ENCODE data around the gene MYBPH. TPM values are rescaled to one million over a fixed set of nuclear protein-coding genes. Genes with fewer than 3 reads are reported as not detected.

Gene MYBPH
- polyA plus RNA-seq, 1 donor = 278 TPM

DNA sequence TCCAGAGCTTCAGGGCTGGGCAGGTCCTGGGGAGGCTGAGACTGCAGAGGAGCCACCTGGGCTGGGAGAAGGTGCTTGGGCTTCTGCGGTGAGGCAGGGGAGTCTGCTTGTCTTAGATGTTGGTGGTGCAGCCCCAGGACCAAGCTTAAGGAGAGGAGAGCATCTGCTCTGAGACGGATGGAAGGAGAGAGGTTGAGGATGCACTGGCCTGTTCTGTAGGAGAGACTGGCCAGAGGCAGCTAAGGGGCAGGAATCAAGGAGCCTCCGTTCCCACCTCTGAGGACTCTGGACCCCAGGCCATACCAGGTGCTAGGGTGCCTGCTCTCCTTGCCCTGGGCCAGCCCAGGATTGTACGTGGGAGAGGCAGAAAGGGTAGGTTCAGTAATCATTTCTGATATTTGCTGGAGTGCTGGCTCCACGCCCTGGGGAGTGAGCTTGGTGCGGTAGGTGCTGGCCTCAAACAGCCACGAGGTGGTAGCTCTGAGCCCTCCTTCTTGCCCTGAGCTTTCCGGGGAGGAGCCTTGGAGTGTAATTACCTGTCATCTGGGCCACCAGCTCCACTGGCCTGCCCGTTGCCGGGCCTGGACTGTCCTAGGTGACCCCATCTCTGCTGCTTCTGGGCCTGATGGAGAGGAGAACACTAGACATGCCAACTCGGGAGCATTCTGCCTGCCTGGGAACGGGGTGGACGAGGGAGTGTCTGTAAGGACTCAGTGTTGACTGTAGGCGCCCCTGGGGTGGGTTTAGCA is 9.3 kb downstream of the MYBPH start:
- DNase-seq (ENCODE audit: low read depth) = no peak

DNA sequence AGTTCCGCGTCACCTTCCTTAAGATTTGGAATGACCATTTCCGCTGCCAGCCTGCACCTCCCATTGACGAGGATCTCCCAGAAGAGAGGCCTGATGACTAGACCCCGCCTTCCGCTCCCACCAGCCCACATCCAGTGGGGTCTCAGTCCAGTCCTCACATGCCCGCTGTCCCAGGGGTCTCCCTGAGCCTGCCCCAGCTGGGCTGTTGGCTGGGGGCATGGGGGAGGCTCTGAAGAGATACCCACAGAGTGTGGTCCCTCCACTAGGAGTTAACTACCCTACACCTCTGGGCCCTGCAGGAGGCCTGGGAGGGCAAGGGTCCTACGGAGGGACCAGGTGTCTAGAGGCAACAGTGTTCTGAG is 9.8 kb downstream of the MYBPH start:
- no peak for DNase-seq (ENCODE audit: low read depth)

DNA sequence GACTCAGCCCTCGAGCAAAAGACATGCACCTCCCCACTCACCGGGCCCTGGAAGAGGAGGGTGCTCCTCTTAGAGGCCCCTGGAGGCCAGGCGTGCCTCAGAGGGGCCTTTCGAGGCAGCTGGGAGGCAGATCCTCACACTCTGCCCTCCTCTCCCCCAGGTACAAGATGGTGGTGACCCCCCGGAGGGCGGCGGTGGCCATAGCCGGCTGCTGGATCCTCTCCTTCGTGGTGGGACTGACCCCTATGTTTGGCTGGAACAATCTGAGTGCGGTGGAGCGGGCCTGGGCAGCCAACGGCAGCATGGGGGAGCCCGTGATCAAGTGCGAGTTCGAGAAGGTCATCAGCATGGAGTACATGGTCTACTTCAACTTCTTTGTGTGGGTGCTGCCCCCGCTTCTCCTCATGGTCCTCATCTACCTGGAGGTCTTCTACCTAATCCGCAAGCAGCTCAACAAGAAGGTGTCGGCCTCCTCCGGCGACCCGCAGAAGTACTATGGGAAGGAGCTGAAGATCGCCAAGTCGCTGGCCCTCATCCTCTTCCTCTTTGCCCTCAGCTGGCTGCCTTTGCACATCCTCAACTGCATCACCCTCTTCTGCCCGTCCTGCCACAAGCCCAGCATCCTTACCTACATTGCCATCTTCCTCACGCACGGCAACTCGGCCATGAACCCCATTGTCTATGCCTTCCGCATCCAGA is 10.4 kb downstream of the MYBPH start:
- no peak for DNase-seq (ENCODE audit: low read depth)

DNA sequence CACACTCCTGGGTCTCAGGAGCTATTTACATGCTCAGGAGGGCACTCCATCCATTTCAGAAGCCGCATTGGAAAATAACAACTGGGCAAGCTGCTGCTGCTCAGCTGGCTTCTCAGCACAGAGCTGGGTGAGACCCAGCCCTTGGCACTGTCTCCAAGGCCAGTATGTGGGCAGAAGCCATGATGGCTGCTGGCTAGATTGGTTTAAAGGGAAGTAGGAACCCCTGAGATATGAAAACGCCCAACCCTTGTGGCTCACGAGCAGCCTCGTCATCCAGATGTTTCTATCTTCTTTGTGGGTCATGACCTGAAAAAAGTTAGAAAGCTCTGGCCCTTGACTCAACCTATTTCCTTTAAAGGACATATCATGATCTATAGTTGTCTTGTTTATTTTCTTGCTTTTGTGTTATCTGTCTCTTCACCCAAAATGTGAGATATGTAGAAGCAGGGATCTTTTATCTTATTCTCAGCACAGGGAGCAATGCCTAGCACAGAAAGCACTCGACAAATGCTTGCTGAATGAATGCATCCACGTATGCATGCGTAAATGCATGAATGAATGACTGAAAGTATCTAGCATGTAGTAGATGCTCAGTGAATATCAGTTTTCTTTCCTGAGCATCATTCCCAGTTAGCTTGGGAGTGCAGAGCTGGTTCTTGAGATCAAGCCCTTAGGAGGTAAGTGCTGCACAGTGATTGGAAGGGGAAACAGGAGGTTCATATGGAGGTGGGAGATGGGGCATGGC is 11.6 kb downstream of the MYBPH start:
- DNase-seq (ENCODE audit: low read depth) = no peak

DNA sequence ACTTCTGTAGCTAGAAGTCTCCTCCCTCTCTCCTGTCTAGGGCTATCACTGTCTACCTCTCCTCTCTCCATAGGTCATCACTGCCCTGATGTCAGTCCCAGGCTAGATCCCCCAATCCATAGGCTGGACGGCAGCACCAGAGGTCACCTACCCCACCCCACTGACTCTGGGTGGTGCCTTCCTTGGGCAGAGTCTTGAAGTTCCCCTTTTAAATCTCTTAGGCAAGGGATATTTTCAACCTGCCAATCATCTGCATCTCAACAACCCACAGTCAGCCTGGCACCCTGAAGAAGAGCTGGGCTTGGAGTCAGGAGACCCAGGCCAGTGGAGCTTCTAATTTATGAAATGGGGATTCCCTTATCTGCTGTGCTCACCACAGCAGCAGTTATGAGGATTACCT is 13.2 kb downstream of the MYBPH start:
- no peak for DNase-seq (ENCODE audit: low read depth)

DNA sequence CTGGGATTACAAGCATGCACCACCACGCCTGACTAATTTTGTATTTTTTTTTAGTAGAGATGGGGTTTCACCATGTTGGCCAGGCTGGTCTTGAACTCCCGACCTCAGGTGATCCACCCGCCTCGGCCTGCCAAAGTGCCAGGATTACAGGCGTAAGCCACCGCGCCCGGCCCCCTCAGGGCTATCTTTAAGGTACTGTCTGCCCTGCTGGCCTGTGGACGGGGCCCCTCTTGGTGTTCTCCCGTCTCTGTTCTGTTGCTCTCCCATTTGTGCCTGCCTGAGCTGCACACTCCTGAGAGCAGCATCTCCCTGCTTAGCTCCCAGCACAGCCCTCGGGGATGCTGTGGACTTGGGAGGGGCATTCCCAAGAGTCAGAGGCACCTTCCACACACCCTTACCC is 13.9 kb downstream of the MYBPH start:
- no peak for DNase-seq (ENCODE audit: low read depth)

DNA sequence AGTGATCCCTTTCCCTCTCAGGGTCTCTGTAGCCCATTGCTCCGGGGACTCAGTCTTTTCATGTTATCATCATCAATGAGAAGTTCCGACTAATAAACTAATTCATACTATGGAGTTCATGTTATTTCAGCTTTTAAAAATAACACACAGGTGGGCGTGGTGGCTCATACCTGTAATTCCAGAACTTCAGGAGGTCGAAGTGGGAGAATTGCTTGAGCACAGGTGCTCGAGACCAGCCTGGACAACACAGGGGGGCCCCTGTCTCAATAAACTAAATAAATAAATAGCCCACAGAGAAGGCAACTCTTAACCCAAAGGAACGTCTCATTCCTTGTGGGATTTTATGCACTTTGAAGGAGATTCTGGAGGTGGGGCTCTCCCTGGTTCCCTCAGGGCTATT is 14.5 kb downstream of the MYBPH start:
- no peak for DNase-seq (ENCODE audit: low read depth)

DNA sequence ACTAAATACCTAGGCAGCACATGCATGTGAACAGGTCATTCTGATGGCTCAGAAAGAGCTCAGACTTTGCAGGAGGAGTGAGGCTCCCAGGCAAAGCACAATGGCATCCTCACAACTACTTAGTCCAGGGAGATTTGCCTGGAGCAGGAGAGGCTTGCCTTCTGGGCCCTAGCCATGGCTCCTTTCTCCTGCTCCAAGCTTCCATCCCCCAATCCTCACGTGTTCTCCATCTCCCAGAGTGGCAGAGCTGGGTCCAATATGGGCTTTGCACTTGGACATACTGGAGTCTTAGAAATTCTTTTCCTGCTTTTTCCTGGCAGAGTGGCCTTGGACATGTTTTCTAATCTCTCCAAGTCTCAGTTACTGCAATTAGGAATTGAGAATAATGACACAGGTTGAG is 15.8 kb downstream of the MYBPH start:
- no peak for DNase-seq (ENCODE audit: low read depth)

DNA sequence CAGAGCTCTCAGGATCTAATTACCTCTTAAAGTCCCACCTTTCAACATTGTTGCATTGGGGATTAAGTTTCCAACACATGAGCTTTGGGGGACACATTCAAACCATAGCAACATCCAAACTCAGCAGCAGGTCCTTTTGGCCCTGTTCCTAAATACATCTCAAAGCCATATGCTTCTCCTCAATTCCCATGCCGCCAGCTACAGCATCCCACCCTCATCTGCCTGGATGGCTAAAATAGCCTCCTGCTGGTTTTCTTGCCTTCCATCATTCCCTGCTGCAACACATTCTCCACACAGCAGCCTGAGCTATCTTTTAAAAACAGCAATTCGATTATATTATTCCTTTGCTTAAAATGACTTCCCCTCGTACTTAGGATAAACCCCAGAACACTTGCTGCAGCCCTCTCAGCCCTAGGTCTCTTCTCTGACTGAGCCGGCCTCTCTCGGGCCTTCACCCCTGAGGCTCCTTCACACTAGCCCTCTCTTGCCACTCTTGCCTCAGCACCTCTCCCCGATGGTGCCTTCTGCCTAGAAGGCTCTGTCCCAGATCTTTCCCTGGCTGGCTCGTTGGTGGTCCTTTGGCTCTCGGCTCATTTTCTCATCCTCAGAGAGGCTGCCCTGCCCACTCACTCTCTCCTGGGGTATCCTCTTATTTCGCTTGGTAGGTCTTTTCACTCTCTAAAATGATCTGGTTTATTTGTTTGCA is 16.5 kb downstream of the MYBPH start:
- DNase-seq (ENCODE audit: low read depth) = no peak

DNA sequence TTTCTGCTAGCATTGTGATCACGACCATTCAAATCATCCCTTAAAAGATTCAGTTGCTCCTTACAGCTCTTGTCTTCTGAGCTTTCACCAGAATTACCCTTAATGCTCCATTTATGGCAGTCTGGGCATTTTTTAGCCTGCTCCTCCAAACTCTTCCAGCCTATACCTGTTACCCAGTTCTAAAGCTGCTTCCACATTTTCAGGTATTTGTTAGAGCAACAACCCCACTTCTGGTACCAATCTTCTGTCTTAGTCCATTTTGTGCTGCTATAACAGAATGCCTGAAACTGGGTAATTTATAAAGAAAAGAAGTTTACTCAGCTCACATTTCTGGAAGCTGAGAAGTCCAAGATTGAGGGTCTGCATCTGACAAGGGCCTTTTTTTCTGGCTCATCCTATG is 17.2 kb downstream of the MYBPH start:
- no peak for DNase-seq (ENCODE audit: low read depth)

DNA sequence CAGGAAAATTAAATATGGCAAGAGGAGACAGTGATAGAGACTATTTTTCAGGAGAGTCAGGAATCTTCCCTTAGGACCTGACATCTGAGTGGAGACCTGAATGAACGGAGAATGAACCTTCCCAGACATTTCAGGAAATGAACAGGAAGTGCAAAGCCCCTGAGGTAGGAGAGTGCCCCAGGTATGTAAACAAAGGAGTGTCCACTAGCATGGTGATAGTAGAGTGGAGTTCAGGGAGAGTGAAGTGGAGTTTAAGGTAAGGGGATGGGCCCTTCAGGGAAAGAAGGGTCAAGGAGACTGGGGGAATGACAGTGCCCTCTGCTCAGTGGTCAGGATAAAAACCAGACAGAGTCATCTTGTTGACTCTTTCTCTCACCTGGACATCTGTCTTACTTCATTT is 19.3 kb downstream of the MYBPH start:
- DNase-seq (ENCODE audit: low read depth) = no peak

DNA sequence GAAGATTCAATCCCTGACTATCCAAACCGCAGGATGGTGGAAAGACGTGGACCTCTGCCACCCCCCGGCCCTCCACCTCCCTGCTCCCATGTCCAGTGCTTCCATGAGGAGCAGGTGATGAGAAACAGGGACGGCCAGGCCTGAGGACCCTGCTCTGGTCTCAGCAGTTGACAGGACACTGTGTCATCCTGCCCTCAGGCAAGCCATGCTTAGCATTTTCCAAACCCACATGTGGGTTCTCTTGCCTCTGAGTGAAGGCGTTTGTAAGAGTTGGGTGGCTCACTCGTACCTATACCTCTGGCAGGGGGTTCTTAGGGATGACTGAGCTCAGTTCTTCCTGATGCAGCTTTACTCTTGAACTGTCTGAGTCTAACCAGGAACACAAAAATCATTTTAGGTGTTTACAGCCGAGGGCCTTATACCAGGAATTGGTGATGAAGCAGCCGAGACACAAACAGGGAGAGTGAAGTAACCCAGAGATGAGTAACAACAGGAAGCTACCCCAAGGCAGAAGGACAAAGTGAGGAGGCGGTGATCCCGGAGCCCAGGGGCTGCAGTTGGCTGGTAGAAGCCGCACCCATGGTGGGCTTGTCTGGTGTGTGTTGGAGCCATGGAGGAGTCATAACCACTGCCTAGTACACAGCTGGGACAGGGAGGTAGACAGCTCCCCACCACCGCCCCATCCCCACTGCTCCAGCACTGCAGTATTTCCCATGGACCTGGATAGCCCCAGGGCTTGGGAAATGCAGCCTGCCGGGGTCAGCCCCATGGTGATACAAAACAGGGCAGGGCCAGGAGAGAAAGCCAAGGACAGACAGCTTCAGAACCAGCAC is 21.4 kb downstream of the MYBPH start:
- no peak for DNase-seq (ENCODE audit: low read depth)

DNA sequence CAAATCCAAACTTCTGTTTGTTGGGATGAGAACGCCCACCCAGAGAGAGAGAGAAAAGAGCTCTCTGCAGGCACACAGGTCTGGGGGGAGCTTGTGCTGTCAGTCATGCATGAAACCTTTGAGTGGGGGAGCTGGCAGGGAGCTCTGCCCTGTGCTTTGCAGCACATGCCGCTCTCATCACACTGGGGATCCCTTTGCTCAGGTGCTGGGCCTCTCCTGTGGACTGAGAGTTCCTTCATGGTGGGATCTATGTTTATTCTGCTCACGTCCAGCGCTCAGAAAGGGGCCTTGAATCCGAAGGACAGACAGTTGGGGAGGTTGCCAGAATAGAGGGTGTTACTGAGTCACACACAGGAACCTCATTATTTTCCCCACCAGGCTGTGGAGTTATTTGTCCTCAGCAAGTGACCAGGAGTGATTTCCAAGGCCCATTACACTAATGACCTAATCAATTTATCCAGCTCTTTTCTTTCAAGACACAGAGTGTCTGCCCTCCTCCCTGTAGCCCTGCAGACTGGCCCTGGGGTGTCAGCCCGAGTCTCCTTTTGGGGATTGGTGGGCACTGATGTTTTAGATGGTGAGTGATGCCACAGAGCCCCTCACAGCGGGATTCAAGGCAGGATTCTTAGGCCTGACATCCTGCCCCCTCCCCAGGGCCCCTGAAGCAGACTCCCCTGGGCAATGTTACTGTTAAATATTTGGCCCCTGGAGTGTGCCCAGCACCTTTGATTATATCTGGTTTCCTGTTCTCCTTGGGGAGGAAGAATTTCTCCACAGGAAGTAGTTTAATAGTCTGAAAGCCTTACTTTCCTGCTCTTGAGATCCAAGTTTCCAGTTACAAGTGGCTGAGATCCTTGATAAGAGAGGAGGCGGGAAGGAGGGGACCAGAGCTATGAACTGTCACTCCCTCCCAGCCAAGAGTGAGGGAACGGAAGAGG is 22.3 kb downstream of the MYBPH start:
- no peak for DNase-seq (ENCODE audit: low read depth)

DNA sequence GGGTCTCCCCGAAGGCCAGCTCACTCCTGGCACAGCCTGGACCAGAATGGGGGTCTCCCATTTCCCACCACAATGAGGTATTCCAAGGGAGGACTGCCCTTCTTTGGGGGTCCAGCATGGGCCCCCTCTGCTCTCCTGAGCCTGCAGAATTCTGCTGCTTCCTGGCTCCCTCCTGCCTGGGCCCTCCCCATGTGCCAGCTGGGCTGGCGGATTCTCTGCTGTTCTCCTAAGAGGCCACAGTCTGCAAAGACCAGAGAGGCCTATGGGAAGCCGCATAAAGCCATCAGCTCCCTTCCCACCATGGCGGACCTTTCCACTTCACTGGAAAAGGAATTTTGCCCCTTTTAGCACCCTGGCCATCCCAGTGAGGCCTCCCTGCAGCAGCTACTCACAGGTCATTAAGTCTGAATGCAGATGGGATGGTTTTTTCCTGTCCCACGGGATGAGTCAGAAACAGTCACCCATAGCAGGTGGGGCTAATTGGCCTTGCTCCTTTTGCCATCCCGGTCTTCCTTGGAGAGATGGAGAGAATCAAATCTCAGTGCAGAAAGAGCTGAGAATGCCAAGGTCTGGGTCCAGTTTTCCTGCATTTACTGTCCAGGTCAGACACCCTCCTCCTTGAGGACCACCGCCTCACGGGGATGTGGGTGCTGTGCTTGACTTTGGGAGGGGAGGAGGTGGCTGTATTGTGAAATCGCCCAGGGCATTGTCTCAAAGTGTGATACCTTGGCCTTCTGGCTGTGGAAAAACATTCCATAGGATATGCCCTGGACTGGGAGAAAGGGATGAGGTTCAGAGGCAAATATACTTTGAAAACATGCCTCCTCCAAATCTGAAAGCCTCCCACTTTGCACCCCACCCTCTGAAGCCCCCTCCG is 23.2 kb downstream of the MYBPH start:
- DNase-seq (ENCODE audit: low read depth) = no peak

DNA sequence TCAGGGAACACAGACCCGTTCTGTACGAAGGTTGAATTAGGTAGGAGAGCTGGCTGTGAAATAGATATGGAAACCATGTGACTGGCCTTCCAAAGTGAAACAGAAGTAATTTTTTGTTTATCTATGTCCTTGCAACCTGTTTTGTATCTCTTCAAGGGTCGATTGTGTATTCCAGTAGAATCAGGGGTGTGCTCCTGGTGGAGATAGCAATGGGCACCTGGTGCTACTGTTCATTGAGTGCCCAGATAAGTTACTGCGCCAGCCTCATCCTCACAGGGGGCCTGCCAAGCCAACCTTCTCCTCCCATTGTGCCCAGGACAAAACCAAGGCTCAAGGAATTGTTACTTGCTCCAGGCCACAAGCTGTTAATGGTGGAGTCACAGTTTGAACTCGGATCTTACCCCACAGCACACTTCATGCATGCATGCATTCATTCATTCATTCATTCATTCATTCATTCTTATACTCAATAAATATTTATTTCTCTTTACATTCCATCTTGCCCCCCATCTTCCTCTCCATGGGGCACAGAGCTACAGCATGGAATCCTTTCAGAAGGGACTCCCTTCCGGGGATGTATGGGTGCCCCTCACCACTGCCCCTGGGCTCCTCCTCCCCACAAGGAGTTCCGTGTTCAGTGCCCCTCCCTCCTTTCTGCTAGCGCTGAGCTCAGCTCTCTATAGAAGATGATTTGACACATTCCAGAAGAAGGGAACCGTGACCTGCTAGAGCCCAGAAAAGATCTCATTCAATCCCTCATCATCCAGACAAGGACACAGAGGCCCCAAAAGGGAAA is 24.1 kb downstream of the MYBPH start:
- DNase-seq (ENCODE audit: low read depth) = no peak

DNA sequence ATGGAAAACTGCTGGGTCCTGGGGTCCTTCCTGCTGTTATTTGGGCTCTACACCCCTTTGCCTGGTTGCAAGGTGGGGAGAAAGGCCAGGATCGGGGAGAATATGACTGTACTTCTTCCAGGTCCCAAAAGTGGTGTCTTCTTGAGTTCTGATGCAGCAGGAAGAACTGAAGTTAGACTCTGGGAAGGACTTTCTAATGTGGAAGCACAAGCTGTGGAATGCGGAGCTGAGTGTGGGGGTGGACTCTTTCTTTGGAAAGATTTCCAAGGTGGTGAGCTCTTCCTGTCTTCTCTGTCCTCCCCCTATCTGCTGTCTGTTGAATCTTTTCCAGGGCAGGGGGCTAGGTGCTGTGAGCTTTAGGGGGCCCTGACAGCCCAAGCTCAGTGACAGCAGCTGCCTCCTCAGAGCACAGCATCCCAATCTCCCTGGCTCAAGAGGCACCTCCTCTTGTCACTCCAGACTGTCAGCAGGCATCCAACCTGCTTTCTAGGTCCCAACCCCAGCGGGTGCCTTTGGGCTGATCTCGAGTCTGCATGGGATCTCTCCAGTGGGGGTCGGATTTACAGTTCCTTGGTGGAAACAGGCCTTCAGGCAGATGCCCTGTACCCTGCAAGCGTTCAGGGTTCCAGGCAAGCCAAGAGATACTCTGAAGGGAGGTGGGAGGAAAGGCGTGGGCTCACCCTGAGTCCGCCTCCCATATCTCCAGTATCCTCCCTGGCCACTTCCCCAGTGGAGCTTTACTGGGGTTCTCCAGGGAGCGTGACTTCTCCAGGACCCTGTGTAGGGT is 24.9 kb downstream of the MYBPH start:
- no peak for DNase-seq (ENCODE audit: low read depth)

DNA sequence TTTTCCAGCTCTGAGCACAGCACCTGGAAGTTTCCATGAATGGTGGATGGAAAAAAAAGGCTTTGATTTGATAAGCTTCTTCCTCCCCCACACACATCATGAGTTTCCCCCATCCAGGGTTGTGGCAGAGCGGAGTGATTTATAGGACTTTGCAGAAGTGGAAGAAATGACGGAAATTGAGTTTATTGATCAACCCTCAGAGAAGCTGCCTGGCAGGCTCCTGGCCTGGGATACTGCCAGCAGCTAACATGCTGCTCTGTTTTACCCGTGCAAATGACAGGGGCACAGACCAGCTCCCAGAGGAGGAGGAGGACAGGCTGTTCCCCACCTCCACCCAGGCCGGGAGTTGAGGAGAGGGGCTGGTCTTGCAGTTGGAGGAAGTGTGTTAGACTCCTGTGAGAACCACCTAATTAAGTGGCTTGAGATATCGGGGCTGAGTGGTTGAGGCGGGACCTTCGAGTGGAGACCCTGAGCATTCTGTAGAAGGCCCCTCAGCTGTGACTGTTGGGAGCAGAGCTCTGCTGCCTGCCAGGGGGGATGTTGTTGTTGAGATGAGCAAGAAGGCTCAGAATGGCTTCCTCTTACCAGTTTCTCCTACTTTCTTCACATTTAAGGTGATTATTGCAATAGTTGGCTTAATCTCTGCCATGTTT is 26.3 kb downstream of the MYBPH start:
- no peak for DNase-seq (ENCODE audit: low read depth)
